Loucy (cell line): ENCODE data around the gene TRPV6.

Experiments
- EZH2phosphoT487 ChIP-seq: fragments of 200-600 bp; IDR thresholded peaks from 2 replicates; pipeline ENCODE4 v1.6.1; 2018; ENCODE audit warnings: antibody characterized with exemption, mild to moderate bottlenecking, moderate library complexity, borderline replicate concordance
- TF ChIP-seq, protein P1 (sequence below): fragments of 200-600 bp; sonication (generic); conservative IDR thresholded peaks from 2 replicates; pipeline ENCODE4 v1.5.1; 2014; ENCODE audit warnings: mild to moderate bottlenecking, antibody characterized with exemption, low read length

DNA sequence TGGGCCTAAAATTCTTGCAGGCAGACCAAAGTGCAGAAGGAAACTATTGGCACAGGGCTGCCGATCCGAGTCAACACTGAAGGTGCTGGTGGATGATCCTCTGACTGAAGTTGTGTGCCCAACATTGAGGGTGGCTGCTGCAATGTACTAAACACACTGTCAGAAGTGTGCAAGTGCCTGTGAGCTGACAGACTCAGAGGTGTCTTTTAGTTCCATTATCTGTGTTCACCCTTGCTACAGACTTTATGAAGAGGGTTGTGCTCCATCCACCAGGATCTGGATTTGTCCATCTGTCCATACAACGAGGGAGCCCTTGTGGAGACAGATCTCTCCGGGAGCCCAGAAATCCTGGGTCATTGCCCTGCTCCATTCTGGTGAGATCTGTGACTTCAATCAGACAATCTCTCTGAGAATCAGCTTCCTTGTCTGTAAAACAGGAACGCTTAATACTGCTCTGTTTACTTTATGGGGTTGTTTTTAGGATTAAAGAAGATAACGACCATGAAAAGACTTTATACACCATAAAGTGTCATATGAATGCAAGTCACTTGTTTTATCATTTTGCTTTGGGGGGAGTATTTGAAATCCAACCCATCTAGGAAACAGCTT lies 9.5 kb upstream of the TRPV6 start:
- TF ChIP-seq, protein P1, sequence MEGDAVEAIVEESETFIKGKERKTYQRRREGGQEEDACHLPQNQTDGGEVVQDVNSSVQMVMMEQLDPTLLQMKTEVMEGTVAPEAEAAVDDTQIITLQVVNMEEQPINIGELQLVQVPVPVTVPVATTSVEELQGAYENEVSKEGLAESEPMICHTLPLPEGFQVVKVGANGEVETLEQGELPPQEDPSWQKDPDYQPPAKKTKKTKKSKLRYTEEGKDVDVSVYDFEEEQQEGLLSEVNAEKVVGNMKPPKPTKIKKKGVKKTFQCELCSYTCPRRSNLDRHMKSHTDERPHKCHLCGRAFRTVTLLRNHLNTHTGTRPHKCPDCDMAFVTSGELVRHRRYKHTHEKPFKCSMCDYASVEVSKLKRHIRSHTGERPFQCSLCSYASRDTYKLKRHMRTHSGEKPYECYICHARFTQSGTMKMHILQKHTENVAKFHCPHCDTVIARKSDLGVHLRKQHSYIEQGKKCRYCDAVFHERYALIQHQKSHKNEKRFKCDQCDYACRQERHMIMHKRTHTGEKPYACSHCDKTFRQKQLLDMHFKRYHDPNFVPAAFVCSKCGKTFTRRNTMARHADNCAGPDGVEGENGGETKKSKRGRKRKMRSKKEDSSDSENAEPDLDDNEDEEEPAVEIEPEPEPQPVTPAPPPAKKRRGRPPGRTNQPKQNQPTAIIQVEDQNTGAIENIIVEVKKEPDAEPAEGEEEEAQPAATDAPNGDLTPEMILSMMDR: no peak
- no peak for TF ChIP-seq EZH2phosphoT487
